Measurements from ENCODE around the gene POLK.

The POLK gene

GRCh38 chr5:75632321-75632720 lies 120.6 kb downstream of the POLK start:
- Histone ChIP-seq H3K9me3 (no peaks in the 10 kb centered on the region), H3K36me3 (replicated peaks) (no peaks in the 10 kb centered on the region), H3K4me1 (no peaks in the 10 kb centered on the region), H3K4me3 (no peak overlapping the region), H3K27me3 (ENCODE audit: low read depth) (no peaks in the 10 kb centered on the region)
- in situ Hi-C loops (cut with MboI; ENCODE audit: low sequenced_read_pairs) = no loop called here
- DNase-seq (ENCODE audit: low spot score in 2 of 2) = no peak

DNA sequence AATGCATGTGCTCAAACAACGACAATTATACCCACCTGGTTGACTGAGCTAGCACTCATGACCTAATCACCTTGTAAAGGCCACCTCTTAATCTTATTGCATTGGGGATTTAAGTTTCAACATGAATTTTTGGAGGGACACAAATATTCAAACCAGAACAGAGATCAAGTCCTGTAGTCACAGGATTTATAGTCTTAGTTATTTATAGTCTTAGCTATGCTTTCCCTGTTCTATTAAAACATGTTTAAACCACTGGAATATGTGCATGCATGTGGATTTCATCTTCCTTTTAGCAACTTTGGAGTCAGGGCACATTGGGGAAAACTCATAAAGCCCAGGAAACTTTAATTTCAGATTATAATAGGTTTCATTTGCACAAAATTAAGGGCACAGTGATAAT lies 126.3 kb downstream of the POLK start:
- Histone ChIP-seq H3K4me3 (no peak overlapping the region), H3K9me3 (no peaks in the 10 kb centered on the region), H3K36me3 (replicated peaks) (no peaks in the 10 kb centered on the region), H3K27me3 (ENCODE audit: low read depth) (no peaks in the 10 kb centered on the region), H3K4me1 (no peaks in the 10 kb centered on the region)
- in situ Hi-C loops (cut with MboI; ENCODE audit: low sequenced_read_pairs) = no loop called here
- no peak for DNase-seq (ENCODE audit: low spot score in 2 of 2)

DNA sequence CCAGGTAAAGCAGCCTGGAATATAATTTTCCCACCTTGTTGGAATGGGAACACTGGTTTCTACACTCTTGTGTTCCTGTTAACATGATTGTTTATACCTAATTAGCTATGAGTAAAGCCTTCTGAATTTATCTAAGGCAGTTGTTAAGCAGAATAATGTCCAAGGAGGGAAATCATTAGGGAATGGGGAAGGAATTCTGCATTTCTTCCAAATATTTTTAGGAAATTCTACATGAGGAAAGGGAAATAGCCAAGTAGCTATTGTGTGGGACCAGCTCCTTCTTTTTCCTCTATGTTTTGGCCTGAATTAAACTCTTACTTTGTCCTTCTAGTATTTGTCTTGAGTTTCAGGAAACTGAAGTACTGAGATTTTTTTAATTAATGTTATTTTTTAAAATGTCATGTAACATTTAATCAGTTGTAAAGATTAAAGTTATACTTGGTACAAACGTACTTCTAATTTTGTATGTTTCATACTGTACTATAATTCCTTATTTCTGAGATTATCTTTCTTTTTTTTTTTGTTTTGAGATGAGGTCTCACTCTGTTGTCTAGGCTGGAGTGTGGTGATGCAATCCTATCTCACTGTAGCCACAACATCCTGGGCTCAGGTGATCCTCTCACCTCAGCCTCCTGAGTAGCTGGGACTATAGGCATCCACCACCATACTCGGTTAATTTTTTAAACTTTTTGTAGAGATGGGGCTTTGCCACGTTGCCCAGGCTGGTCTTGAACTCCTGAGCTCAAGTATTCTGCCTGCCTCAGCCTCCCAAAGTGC lies 128.0 kb downstream of the POLK start:
- H3K4me3 ChIP-seq = no peak overlapping the region
- H3K4me1 ChIP-seq = no peaks in the 10 kb centered on the region
- no peaks in the 10 kb centered on the region for H3K36me3 ChIP-seq (replicated peaks)
- no peaks in the 10 kb centered on the region for H3K27me3 ChIP-seq (ENCODE audit: low read depth)
- DNase-seq (ENCODE audit: low spot score in 2 of 2) = no peak
- in situ Hi-C loops (cut with MboI; ENCODE audit: low sequenced_read_pairs) = no loop called here
- no peaks in the 10 kb centered on the region for H3K9me3 ChIP-seq

DNA sequence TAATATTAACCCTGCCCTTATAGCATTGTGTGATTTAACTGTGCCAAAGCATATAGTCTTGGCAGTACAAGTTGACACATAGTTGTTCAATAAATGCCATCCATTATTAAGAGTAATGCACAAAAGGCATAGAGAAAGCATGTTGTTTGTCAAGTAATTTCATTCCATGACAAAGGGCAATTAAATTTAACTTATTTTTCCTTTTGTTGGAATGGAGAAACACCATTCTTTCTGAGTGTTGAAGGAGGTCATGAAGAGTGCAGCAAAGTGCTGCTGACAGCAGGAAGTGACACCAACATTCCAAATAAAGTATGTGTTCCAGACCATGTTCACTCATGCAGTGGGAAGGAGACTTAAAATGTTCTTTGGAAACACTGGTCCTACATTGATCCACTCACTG lies 128.7 kb downstream of the POLK start:
- DNase-seq (ENCODE audit: low spot score in 2 of 2) = no peak
- in situ Hi-C loops (cut with MboI; ENCODE audit: low sequenced_read_pairs) = no loop called here
- Histone ChIP-seq H3K27me3 (ENCODE audit: low read depth) (no peaks in the 10 kb centered on the region), H3K9me3 (no peaks in the 10 kb centered on the region), H3K4me3 (no peak overlapping the region), H3K4me1 (no peaks in the 10 kb centered on the region), H3K36me3 (replicated peaks) (no peaks in the 10 kb centered on the region)

DNA sequence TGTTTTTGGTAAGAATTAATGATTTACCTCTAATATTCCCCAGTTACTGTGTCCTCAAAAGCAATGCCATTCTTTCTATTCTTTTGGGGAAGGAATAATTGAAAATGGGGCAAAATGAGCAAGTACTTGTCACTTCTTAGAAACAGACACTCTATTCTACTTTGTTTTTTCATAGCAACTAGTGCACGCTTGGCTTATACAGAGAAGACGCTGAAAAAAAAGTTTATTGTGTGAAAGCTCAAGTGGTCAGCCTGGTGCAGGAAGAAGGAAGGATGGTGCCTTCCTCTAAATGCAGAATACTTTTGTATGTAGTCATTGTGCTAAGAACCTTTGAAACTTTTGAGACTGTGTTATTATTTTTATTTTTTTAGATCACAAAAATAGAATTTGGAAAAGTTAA lies 129.1 kb downstream of the POLK start:
- DNase-seq (ENCODE audit: low spot score in 2 of 2) = no peak
- in situ Hi-C loops (cut with MboI; ENCODE audit: low sequenced_read_pairs) = no loop called here
- H3K27me3 ChIP-seq (ENCODE audit: low read depth) = no peaks in the 10 kb centered on the region

GRCh38 chr5:75648712-75649111 lies 137.0 kb downstream of the POLK start:
- Histone ChIP-seq H3K27me3 (ENCODE audit: low read depth) (no peaks in the 10 kb centered on the region), H3K4me1 (no peaks in the 10 kb centered on the region), H3K4me3 (no peak overlapping the region), H3K9me3 (no peaks in the 10 kb centered on the region), H3K36me3 (replicated peaks) (no peaks in the 10 kb centered on the region)
- in situ Hi-C loops (cut with MboI; ENCODE audit: low sequenced_read_pairs) = no loop called here
- DNase-seq (ENCODE audit: low spot score in 2 of 2) = no peak

More for the DNA sequence above, 129.1 kb downstream of the POLK start:
- H3K4me3 ChIP-seq = no peak overlapping the region
- H3K9me3 ChIP-seq = no peaks in the 10 kb centered on the region
- no peaks in the 10 kb centered on the region for H3K4me1 ChIP-seq
- no peaks in the 10 kb centered on the region for H3K36me3 ChIP-seq (replicated peaks)
